ENCODE data around the gene NACC2. TPM values are rescaled to one million over a fixed set of nuclear protein-coding genes. Genes with fewer than 3 reads are reported as not detected.
"Not testable (repeated sequence)": the region's sequence is repeated elsewhere in the genome, so short reads cannot be mapped to it uniquely, and the experiment has no call there.

Gene NACC2
- polyA plus RNA-seq, 4 donors: 6.9 to 9.9 (median 9.6) TPM

DNA sequence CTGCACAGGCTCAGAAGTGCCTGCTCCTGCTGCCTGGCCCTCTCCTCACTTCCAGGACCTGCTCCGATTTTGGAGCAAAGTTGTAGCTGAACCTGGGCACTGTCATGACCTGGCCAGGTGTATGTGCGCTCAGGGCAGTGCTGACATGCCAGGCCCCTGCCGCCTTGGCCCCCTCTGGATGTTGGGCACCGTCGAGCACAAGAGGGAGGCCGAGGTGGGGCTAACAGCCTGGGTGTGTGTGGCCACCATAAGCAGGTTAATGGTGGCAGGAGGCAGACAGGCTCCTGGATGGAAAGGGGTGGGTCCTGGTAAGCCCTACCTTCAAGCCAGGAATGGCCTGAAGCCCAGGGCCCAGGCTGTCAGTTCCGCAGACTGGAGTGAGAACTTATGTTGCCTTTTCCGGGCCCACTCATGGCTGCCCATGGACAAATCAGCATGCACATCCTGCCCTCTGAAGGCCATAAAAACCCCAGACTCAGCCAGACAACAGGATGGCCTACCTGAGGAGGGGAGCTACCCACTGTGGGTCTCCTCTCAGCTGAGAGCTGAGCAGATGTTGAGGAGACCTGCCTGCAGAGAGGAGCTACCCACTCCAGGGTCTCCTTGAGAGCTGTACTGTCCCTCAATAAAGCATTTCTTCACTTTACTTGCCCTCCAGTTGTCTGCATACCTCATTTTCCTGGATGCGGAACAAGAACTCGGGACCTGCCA, 66.2 kb downstream of the NACC2 start:
- no peak for DNase-seq (ENCODE audit: low read depth in 4 of 4, low spot score in 2 of 4)

DNA sequence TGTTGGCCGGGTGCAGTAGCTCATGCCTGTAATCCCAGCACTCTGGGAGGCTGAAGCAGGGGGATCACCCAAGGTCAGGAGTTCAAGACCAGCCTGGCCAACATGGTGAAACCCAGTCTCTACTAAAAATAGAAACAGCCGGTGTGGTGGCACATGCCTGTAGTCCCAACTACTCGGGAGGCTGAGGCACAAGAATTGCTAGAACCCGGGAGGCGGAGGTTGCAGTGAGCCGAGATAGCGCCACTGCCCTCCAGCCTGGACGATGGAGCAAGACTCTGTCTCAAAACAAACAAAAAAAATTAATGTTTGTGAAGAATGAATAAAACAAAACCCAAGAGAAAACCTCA, 68.2 kb downstream of the NACC2 start:
- not testable (repeated sequence) for DNase-seq (ENCODE audit: low read depth in 4 of 4, low spot score in 2 of 4)

DNA sequence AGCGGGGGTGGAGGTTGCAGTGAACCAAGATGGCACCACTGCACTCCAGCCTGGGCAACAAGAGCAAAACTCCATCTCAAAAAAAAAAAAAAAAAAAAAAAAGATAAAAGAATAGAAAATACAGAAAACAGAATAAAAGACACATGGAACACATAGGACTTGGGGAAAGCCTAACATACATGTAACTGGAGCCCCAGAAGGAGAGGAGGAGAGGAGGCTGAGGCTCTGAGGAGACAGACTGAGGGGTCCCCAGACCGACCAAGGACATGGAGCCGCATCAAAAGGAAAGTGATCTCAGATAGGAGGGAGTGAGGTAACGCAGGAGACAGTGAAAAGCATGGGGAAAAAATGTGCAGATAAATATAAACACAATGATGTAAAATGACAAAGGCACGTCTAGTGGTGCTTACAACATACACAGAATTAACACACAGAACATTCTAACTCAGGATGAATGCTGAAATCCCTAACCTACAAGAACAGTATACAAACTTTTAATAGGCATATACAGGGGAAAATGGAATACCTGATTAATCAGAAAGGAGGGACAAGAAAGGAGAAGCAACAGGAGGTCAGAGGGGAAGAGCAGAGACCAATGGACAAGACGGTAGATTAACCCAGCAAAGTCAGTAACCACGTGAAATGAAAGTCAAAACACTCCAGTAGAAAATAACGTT, 68.7 kb downstream of the NACC2 start:
- DNase-seq (ENCODE audit: low read depth in 4 of 4, low spot score in 2 of 4): no peak

DNA sequence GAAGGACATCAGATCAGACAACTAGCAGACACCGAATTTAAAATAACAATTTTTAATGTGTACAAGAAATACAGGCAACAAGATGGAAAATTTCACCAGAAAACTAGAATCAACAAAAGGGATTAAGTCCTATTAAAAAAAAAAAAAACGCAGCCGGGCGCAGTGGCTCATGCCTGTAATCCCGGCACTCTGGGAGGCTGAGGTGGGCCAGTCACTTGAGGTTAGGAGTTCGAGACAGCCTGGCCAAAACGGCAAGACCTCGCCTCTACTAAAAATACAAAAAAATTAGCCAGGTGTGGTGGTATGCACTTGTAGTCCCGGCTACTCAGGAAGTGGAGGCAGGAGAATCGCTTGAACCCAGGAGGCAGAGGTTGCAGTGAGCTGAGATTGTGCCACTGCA, 69.6 kb downstream of the NACC2 start:
- no peak for DNase-seq (ENCODE audit: low read depth in 4 of 4, low spot score in 2 of 4)

DNA sequence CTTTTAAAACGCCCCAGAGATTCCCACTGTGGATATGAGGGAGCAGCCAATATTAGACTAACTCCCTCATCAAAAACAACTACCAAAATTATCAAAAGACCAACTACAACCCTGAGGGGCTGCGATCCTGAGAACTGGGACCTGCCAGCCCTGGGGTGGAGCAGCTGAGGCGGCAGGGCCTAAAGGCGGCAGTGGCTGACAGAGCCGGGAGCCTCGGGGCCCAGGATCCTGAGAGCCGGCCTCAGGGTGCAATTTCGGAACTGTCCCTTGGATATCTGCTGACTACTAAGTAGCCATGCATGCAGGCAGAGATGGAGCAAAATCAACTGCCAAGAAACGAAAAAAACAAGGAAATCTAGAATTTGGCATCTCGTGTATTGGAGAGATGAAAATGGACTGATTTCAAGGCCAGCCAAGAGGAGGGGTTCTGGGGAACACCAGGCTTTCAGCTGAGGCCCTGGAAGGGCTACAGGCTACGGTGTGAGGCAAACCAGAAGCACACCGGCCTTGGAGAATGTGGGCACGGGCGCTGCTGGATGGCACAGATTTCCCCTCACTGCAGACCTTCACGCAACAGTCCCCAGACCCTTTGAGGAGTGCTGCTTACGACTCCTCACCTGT, 70.3 kb downstream of the NACC2 start:
- no peak for DNase-seq (ENCODE audit: low read depth in 4 of 4, low spot score in 2 of 4)

DNA sequence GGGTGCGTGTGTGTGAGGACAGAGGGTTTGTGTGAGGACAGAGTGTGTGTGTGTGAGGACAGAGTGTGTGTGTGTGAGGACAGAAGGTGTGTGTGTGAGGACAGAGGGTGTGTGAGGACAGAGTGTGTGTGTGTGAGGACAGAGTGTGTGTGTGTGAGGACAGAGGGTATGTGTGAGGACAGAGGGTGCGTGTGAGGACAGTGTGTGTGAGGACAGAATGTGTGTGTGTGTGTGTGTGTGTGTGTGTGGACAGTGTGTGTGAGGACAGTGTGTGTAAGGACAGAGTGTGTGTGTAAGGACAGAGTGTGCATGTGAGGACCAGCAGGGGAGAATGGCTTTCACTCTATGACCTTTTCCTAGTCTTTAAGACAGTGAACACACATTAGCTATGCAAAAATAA, 70.8 kb downstream of the NACC2 start:
- no peak for DNase-seq (ENCODE audit: low read depth in 4 of 4, low spot score in 2 of 4)

DNA sequence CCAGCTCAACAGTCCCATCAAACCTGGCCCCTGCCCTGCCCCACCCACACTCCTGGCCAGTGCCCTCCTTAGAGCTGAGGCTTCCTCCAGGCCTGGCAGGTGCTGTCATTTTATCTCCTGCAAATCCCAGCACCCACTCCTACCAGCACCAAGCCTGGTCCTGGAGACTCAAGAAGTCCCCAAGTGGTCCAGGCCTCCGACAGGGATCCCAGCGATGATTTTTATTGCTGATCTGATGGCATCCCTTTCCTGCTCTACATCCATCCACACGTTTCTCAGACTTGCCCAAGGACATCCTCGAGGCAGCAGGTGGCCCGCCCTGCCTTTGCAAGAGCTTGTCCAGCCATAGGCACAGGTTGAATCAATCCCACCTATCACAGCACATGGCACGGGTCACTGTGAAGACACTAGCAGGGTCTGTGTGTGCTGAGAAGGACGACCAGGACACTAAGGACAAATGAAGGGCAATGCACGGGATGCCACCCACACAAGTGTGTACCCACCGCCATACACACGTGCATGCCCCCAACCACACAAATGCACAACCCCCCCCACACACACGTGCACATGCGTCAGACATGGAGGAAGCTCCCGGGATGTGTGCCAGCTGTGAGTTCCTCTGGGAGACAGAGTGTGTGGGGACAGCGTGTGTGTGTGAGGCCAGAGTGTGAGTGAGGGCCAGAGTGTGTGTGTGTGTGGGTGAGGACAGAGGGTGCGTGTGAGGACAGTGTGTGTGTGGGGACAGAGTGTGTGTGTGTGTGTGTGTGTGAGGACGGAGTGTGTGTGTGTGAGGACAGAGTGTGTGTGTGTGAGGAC, 71.5 kb downstream of the NACC2 start:
- no peak for DNase-seq (ENCODE audit: low read depth in 4 of 4, low spot score in 2 of 4)

DNA sequence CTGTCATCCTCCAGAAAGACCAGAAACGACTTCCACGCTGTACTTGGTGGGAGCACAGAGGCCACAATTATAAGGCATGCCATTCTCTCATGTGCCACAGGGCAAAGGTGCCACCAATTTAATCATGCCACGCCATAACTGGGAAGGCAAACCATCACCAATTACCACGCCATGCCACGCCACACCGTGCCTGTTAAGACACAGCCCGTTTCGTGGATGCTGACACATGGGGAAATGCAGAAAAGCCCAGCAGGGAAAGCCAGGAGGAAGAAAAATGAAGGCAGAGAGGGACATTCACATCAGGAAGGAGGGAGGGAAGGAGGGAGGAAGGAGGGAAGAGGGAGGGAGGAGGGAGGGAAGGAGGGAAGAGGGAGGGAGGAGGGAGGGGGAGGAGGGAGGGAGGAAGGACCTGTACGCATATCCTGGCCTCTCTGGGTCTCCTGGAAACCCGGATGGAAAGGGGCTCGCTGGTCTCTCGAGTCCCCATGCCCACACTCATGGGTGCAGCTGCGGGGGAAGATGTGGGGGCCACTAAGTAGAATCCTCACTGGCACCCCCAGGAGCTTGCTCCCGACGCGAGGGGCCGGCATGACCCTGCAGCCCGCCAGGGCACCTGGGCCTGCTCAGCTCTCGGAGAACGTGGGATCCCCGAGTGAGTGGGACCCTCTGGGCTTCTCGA, 72.2 kb downstream of the NACC2 start:
- DNase-seq (ENCODE audit: low read depth in 4 of 4, low spot score in 2 of 4): no peak

DNA sequence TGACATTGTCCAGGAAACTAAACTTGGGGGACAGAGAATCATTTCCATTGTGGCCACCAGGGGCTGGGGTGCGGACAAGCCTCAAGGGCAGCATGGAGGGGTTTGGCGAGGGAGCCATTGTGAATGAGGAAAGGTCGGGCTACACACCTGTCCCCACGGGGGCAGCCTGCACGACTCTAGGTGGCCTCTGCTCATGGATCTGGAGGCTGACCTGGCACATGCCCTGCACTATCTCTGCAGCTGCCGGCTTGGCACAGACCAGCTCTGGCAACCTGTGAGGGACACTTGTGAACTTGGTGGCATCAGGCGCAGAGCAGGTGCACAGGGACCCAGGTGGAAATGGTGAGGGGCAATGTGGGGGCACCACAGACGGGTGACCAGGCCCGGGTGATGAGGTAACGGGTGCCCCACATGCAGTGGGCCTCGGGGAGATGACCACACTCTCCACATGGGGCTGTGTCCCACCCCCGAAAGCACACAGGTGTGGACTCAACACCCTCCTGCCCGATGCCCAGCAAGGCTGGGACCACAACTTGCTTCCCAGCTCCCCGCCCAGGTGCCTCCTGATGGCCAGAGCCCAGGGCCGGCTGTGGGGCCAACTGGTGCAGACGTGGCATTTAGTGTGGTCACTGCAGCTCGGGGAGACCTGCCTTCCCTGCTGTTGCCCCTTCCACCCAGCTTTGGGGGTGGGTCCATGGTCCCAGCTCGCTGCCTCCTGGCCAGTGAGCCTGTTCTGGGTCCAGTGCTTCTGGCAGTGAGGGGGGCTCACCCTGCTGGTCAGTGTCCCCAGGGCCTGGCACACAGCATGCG, 73.0 kb downstream of the NACC2 start:
- DNase-seq (ENCODE audit: low read depth in 4 of 4, low spot score in 2 of 4): no peak

DNA sequence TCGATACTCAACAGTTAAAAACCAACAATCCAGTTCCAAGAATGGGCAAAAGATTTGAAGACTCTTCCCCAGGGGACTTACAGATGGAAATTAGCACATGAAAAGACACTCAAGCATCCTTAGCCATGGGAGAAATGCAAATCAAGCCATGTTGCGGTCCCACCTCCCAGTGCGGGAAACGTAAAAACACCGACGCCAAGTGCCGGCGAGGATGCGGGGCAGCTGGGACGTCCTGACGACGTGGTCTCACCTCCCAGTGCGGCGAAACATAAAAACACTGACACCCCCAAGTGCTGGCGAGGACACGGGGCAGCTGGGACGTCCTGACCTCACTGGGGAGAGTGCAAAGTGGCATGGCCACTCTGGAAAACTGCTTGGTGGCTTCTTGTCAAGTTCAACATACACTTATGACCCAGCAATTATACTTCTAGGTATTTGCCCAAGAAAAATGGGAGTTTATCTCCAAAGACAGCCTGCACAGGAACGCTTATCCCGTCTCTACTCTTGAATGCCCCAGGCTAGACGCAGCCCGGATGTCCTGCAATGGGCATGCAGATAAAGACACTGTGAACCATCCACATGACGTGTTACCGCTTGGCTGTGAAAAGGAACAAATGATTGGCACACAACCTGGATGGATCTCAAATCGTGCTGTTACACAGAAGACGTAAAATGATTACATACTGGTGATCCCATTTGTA, 73.8 kb downstream of the NACC2 start:
- no peak for DNase-seq (ENCODE audit: low read depth in 4 of 4, low spot score in 2 of 4)

DNA sequence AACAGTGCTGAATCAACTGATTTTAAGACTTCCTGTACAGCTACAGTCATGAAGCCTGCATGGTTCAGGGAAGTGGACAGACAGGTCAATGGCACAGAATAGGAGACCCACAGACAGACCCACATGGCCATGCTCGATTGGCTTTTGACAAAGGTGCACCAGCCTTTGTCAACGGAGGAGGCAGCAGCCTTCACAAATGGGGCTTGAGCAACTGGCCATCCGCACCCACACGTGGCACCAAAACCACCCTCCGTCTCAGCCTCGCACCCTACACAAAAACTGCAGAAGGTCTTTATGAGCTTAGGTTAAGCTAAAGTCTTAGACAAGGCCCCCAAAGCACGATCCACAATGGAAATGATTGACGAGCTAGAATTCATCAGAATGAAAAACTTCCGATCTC, 74.4 kb downstream of the NACC2 start:
- DNase-seq (ENCODE audit: low read depth in 4 of 4, low spot score in 2 of 4): no peak

DNA sequence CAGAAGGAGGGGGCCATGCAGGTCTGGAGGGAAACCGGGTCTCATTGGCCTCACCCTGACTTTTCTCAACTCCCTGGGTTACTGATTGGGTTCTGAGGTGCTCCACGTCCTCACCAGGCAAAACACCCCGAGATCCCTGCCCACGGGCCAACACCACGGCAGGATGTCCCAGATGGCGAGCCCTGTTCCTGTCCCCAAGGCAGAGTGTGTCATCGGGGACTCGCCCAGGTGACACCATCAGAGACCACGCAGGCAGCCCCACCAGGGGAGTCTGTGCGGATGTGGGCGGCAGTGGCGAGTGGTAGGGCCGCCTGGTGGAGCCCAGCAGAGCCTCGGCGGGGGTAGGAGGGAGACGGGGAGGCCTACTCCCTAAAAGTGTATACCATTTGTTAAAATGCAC, 74.9 kb downstream of the NACC2 start:
- DNase-seq (ENCODE audit: low read depth in 4 of 4, low spot score in 2 of 4): no peak

DNA sequence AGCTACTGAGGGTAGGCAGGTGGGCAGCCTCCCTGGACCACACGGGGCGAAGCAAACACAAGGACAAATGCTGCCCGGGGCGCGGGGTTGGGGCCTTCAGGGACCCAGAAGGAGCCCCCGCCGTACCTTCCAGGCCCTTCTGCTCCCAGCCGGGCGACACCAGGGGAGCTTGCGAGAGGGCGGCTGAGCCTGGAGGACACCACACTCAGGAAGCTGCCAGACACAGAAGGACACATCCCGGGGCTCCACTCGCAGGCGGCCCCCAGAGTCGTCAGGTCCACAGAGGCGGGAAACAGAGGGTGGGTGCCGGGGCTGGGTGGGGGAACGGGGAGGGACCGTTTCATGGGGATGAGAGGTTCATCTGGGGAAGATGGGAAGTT, 75.4 kb downstream of the NACC2 start:
- no peak for DNase-seq (ENCODE audit: low read depth in 4 of 4, low spot score in 2 of 4)

DNA sequence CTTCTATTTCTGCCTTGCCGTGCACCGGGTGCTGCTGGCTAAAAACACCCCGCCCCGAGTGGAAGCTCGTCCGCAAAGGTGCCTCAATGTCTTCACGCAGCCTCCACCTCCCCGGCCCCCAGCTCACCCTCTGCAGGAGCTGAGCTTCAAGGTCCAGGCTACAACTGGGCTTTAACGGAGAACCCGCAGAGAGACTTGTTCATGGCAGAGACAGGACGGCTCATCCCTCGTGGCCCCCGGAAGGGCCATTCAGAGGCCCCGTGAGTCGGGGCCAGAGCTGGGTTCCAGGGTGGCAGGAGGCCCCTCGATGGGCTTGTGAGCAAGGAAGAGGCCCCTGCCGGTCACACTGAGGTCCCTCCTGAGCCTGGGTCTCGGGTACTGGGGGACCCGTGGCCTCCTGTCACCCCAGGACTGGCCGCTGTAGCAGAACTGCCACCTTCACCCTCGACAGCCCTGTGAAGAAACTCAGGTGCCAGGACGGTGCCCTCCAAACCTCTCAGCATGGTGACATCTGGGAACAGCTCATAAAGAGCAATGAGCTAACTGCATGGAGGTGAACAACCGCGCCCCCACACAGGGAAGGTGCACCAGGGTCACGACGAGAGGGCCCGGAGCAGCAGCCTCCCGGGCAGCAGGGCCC, 75.9 kb downstream of the NACC2 start:
- no peak for DNase-seq (ENCODE audit: low read depth in 4 of 4, low spot score in 2 of 4)

DNA sequence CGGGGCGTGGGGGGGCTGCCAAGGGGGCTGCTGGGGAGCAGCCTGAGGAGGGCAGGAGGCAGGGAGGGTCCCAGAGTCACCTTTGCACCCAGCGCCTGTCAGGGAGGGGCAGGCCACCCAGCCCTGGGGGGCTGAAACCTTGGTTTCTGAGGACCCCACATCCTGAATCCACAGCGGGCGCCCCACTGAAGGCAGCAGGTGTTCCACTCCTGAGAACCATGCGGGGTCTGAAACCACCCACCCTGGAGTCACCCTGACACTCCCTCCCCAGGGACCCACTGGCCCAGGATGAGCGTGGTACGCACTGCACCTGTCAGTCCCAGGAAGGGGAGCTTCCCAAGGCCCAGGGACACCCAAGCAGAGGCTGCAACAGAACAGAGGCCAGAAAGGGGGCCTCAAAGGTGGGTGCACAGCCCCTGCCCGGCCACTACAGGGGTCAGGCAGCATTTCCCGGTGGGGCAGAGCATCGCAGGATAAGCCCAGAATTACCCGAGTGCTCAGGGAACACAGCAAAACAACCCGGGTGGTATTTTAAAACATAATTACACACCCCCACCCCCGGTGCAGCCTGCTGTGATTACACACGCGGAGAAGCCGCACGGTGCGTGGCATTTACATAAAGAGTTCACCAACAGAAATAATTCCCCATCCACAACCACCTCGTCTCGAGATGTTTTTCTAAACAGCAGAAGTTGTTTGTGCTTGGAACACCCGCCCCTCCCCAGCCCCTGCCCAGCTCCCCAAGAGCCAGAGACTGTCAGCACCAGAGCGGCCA, 76.6 kb downstream of the NACC2 start:
- DNase-seq (ENCODE audit: low read depth in 4 of 4, low spot score in 2 of 4): no peak

DNA sequence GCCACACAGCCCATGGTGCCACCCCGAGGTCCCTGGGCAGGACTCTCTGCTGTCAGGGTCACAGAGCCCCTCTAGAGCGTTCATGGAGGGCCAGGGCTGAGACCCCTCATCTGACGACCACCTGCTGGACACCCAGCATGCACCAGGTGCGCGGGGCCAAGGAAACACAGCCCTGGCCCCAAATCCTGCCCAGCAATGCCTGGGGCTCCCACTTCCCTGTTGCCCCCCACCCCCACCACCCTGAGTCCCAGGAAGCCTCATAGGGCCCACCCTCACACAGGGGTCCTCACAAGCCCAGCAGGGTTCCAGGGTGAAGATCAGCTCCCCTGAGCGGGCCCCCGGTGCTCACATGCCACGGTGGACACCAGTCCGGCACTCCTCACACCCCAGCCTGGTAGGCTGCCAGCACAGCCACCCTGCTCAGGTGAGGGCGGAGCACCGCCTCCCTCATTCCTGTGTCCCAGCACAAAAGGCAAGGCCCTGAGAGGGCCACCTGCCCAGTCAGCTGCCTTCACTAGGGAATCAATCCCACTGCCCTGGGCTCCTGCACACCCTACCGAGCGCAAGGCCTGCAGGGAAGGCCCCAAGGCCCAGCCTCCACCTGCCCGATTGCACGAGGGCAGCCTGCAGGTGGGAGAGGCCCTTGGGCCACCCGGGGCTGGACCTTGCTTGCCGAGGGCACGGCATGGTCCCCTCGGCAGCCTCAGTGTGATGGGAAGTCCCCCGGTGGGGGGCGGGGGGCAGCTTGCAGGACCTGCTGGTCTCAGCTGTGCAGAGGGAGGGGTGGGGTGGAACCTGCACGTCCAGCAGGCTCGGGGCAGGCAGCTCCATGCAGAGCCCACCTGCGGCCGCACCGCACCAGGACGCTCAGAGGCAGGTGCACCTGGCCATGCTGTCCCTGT, 77.5 kb downstream of the NACC2 start:
- DNase-seq (ENCODE audit: low read depth in 4 of 4, low spot score in 2 of 4): no peak
